Right lobe of liver (tissue), 6 donors: ENCODE measurements around the gene DAP3. TPM values are rescaled to one million over a fixed set of nuclear protein-coding genes. Genes with fewer than 3 reads are reported as not detected.
A peak's percentile ranks its signal among the peaks of the same experiment; 100 is the strongest.
"Not testable (repeated sequence)": the region's sequence is repeated elsewhere in the genome, so short reads cannot be mapped to it uniquely, and the experiment has no call there.

Experiments used
- ATAC-seq, 4 donors: fragments of 200-7000 bp; cut with Tn5 transposase; one replicate each; pipeline ENCODE4 v1.9.1; 2020; ENCODE audit warnings: mild to moderate bottlenecking in 4 of 4, moderate library complexity in 4 of 4
- DNase-seq, 3 donors: peaks; one replicate each; pipeline ENCODE4 v3.0.0-alpha.2; 2020
- H3K27ac ChIP-seq, 3 donors: fragments of 200-600 bp; one replicate each; pipeline ENCODE4 v1.8.0; 2022
- H3K27me3 ChIP-seq, 2 donors: fragments of 200-600 bp; one replicate each; pipeline ENCODE4 v1.8.0; 2022
- H3K36me3 ChIP-seq, 4 donors: fragments of 200-600 bp; sonication (generic) in 1 of 4; one replicate each; pipeline versions ENCODE4 v1.5.1 to v1.8.0; 2017 to 2022; ENCODE audit warnings: control low read depth in 1 of 4
- H3K4me1 ChIP-seq, 4 donors: fragments of 200-600 bp; sonication (generic) in 1 of 4; one replicate each; pipeline versions ENCODE4 v1.5.1 to v1.8.0; 2017 to 2022; ENCODE audit warnings: control low read depth in 1 of 4
- H3K4me3 ChIP-seq, 3 donors: fragments of 200-600 bp; one replicate each; pipeline ENCODE4 v1.8.0; 2022
- H3K9me3 ChIP-seq, 4 donors: fragments of 200-600 bp; sonication (generic) in 1 of 4; one replicate each; pipeline versions ENCODE4 v1.5.1 to v1.8.0; 2017 to 2022; ENCODE audit warnings: control low read depth in 1 of 4
- CTCF ChIP-seq, 4 donors: fragments of 200-600 bp in 3 of 4; fragments of 450-650 bp in 1 of 4; IDR thresholded peaks; one replicate each; pipeline versions ENCODE4 v1.5.1 to v1.8.0; 2016 to 2022; ENCODE audit warnings: antibody characterized with exemption in 4 of 4, mild to moderate bottlenecking in 2 of 4
- POLR2A ChIP-seq: fragments of 450-650 bp; IDR thresholded peaks from one replicate; pipeline ENCODE4 v1.6.1; 2017; ENCODE audit warnings: antibody characterized with exemption, mild to moderate bottlenecking
- WGBS: methylation state at CpG from one replicate; pipeline ENCODE4 v1.1.6; 2018; ENCODE audit warnings: low coverage, low lambda C conversion rate; ENCODE audit not compliant: insufficient coverage; ENCODE audit errors: missing lambda C conversion rate; 5-methylcytosine and 5-hydroxymethylcytosine counted together
- intact Hi-C, 2 donors: fragments of 100-400 bp; cut with DNase I; formaldehyde crosslinking; loops; one replicate each; pipeline versions ENCODE4 v1.11.2 to v1.14.1; 2022
- total RNA-seq, 6 experiments: library from RNA; depleted of rRNA in 2 of 6; stranded (reverse); fragments of >200 nt in 2 of 6; fragmentation: NEBNext Ultra II Directional in 3 of 6; extraction: Animal tissue kit (Norgen Biotek cat#: 25700) in 3 of 6; gene quantifications; one replicate each; pipeline versions ENCODE4 v1.1.0 to v1.2.4, GENCODE V29; 2016 to 2023
- donor health status: DM: no; HTN: yes; CAD: no.
- donor health status: DM: no; HTN: no; CAD: no.
- donor health status: DM: no; HTN: no; CAD: no.
- donor health status: DM: no; HTN: yes; CAD: no.
- donor health status: DM: no; HTN: yes; CAD: no.

DAP3 gene
- total RNA-seq, 6 experiments from 2014 or later: 53.9 to 136 (median 65.7) TPM

- WGBS: 92% methylated on average over 2 of the region's 2 CpGs
- intact Hi-C loops: no loop called here
- Histone ChIP-seq H3K4me3 (no peak overlapping the region), H3K27ac (no peak overlapping the region), H3K4me1 (no peaks in the 10 kb centered on the region), H3K36me3 (peaks cover 0 to 78% (median 23%) of the 10 kb centered on the region in 4 donors), H3K9me3 (no peaks in the 10 kb centered on the region), H3K27me3 (no peaks in the 10 kb centered on the region)
- no peak for DNase-seq
- TF ChIP-seq CTCF (IDR thresholded peaks at IDR 0.05) (no peak), POLR2A (no peak)
- no peak for ATAC-seq
These were observed 72.0 kb downstream of the DAP3 start for GRCh38 chr1:155760751-155761475.

GRCh38 chr1:155761736-155762405 lies 73.0 kb downstream of the DAP3 start:
- no peak overlapping the region for H3K4me3 ChIP-seq
- no peak overlapping the region for H3K27ac ChIP-seq
- ATAC-seq: no peak
- no peaks in the 10 kb centered on the region for H3K4me1 ChIP-seq
- no peak for DNase-seq
- intact Hi-C loops: no loop called here
- H3K27me3 ChIP-seq: no peaks in the 10 kb centered on the region
- no peaks in the 10 kb centered on the region for H3K9me3 ChIP-seq
- no peak for TF ChIP-seq CTCF (IDR thresholded peaks at IDR 0.05)
- no peak for TF ChIP-seq POLR2A
- peaks cover 0 to 78% (median 19%) of the 10 kb centered on the region in 4 donors for H3K36me3 ChIP-seq
- WGBS: 95% methylated on average over 5 of the region's 11 CpGs

- ATAC-seq: peak in 1 of 4 donors; percentile 62
- intact Hi-C loops, H3K27ac ChIP-seq, H3K4me1 ChIP-seq, DNase-seq, H3K9me3 ChIP-seq, H3K27me3 ChIP-seq, H3K4me3 ChIP-seq: not testable (repeated sequence)
- 70% methylated on average over 4 of the region's 6 CpGs for WGBS
- H3K36me3 ChIP-seq: peaks cover 0 to 80% (median 19%) of the 10 kb centered on the region in 4 donors
These were observed 74.4 kb downstream of the DAP3 start for GRCh38 chr1:155763090-155763815.

GRCh38 chr1:155763989-155764388 lies 75.1 kb downstream of the DAP3 start:
- H3K27ac ChIP-seq, H3K4me1 ChIP-seq, ATAC-seq, DNase-seq, H3K27me3 ChIP-seq, H3K9me3 ChIP-seq, H3K4me3 ChIP-seq, intact Hi-C loops: not testable (repeated sequence)
- 64% methylated on average over 7 of the region's 7 CpGs for WGBS
- peaks cover 0 to 79% (median 22%) of the 10 kb centered on the region in 4 donors for H3K36me3 ChIP-seq

- peaks cover 0 to 85% (median 27%) of the 10 kb centered on the region in 4 donors for H3K36me3 ChIP-seq
- H3K27ac ChIP-seq, H3K27me3 ChIP-seq, DNase-seq, H3K9me3 ChIP-seq, H3K4me3 ChIP-seq, H3K4me1 ChIP-seq, ATAC-seq, intact Hi-C loops: not testable (repeated sequence)
- WGBS: 89% methylated on average over 4 of the region's 5 CpGs
These were observed 78.6 kb downstream of the DAP3 start for GRCh38 chr1:155767399-155767989.
